GM12891 (cell line): Measurements from ENCODE around the gene GNS.

Experiments
- PAX5 ChIP-seq: IDR thresholded peaks from 2 replicates; pipeline ENCODE4 v1.6.1; 2011; ENCODE audit warnings: low read length, moderate library complexity, mild to moderate bottlenecking; ENCODE audit not compliant: insufficient read depth, severe bottlenecking
- POLR2A ChIP-seq: IDR thresholded peaks from 2 replicates; pipeline ENCODE4 v1.6.1; 2011; ENCODE audit warnings: low read depth, low read length, control low read depth
- POLR2AphosphoS5 ChIP-seq: IDR thresholded peaks from 2 replicates; pipeline ENCODE4 v1.6.1; 2011; ENCODE audit warnings: low read depth, low read length, control low read depth
- POU2F2 ChIP-seq: IDR thresholded peaks from 2 replicates; pipeline ENCODE4 v1.6.1; 2011; ENCODE audit warnings: low read depth, mild to moderate bottlenecking, control low read depth, low read length, moderate library complexity
- SPI1 ChIP-seq: IDR thresholded peaks from 2 replicates; pipeline ENCODE4 v1.6.1; 2011; ENCODE audit warnings: low read depth, low read length, control low read depth
- TAF1 ChIP-seq: IDR thresholded peaks from 2 replicates; pipeline ENCODE4 v1.6.1; 2011; ENCODE audit warnings: low read depth, low read length, control low read depth

- TF ChIP-seq POLR2AphosphoS5 = no peak
- no peak for TF ChIP-seq POLR2A
- no peak for TF ChIP-seq POU2F2
- TF ChIP-seq PAX5 = no peak
- no peak for TF ChIP-seq TAF1
- TF ChIP-seq SPI1 = no peak
Measured at GRCh38 chr12:64723630-64724029, 35.6 kb downstream of the GNS start.
